Smooth muscle cell (in vitro differentiated cells): ENCODE data around the gene SLC10A7. TPM values are rescaled to one million over a fixed set of nuclear protein-coding genes. Genes with fewer than 3 reads are reported as not detected.

ENCODE experiments used
- DNase-seq: peaks from one replicate; lab custom pipeline; 2025; ENCODE audit not compliant: unreplicated experiment; lab: John Stamatoyannopoulos, UW
- H2AFZ ChIP-seq: fragments of 200-600 bp; sonication (generic); 2 replicates; pipeline ENCODE4 v1.6.0; 2016; ENCODE audit warnings: antibody characterized with exemption, low read depth, mild to moderate bottlenecking
- H3F3A ChIP-seq: fragments of 200-600 bp; sonication (generic); 2 replicates; pipeline ENCODE4 v1.6.0; 2017; ENCODE audit warnings: antibody characterized with exemption, low read depth
- H3K27ac ChIP-seq: fragments of 200-600 bp; sonication (generic); 2 replicates; pipeline ENCODE4 v1.5.1; 2016; ENCODE audit warnings: low read depth, mild to moderate bottlenecking
- H3K27me3 ChIP-seq: fragments of 200-600 bp; sonication (generic); 2 replicates; pipeline ENCODE4 v1.6.1; 2016; ENCODE audit warnings: low read depth, mild to moderate bottlenecking
- H3K36me3 ChIP-seq: fragments of 200-600 bp; sonication (generic); 2 replicates; pipeline ENCODE4 v1.5.1; 2016; ENCODE audit warnings: low read depth
- H3K4me1 ChIP-seq: fragments of 200-600 bp; sonication (generic); 2 replicates; pipeline ENCODE4 v1.5.1; 2016; ENCODE audit warnings: low read depth
- H3K4me2 ChIP-seq: fragments of 200-600 bp; sonication (generic); 2 replicates; pipeline ENCODE4 v1.6.0; 2016; ENCODE audit warnings: mild to moderate bottlenecking
- H3K4me3 ChIP-seq: fragments of 200-600 bp; sonication (generic); 2 replicates; pipeline ENCODE4 v1.5.1; 2016; ENCODE audit warnings: mild to moderate bottlenecking
- H3K79me2 ChIP-seq: fragments of 200-600 bp; sonication (generic); 2 replicates; pipeline ENCODE4 v1.6.0; 2016; ENCODE audit warnings: low read depth, mild to moderate bottlenecking
- H3K9ac ChIP-seq: fragments of 200-600 bp; sonication (generic); 2 replicates; pipeline ENCODE4 v1.6.0; 2016; ENCODE audit warnings: low read depth
- H3K9me3 ChIP-seq: fragments of 200-600 bp; sonication (generic); replicated peaks from 2 replicates; pipeline ENCODE4 v1.5.1; 2016; ENCODE audit warnings: low read depth
- H4K20me1 ChIP-seq: fragments of 200-600 bp; sonication (generic); 2 replicates; pipeline ENCODE4 v1.6.0; 2016; ENCODE audit warnings: low read depth
- CTCF ChIP-seq: fragments of 200-600 bp; sonication (generic); IDR thresholded peaks from 2 replicates; pipeline ENCODE4 v1.5.1; 2017; ENCODE audit warnings: borderline replicate concordance, mild to moderate bottlenecking, antibody characterized with exemption; ENCODE audit not compliant: insufficient read depth, poor library complexity, severe bottlenecking
- WGBS: methylation state at CpG from one replicate; pipeline ENCODE4 v1.1.7; 2016; ENCODE audit warnings: low lambda C conversion rate; 5-methylcytosine and 5-hydroxymethylcytosine counted together
- polyA plus RNA-seq: library from polyadenylated mRNA; unstranded; fragments of >200 nt; fragmentation: Nextera tagmentation; extraction: Ambion mirVana; gene quantifications from 2 replicates; pipeline ENCODE4 v1.2.1, GENCODE V29; 2016
- total RNA-seq: library from RNA; depleted of rRNA; stranded (reverse); fragments of >200 nt; gene quantifications from 2 replicates; pipeline ENCODE4 v1.2.3, GENCODE V29; 2014

Gene SLC10A7
- total and polyA plus RNA-seq, 2 experiments from 2014 or later, result 10.3 to 24.8 TPM

GRCh38 chr4:146477054-146477453 is 44.7 kb downstream of the SLC10A7 start:
- WGBS, result 61% methylated on average over 2 of the region's 2 CpGs
- no peaks in the 10 kb centered on the region for H3F3A ChIP-seq
- H3K79me2 ChIP-seq, result no peaks in the 10 kb centered on the region
- H3K27ac ChIP-seq, result no peak overlapping the region
- H3K27me3 ChIP-seq, result no peaks in the 10 kb centered on the region
- no peak overlapping the region for H2AFZ ChIP-seq
- no peak for DNase-seq
- no peak overlapping the region for H3K9ac ChIP-seq
- H3K4me1 ChIP-seq, result no peaks in the 10 kb centered on the region
- H3K36me3 ChIP-seq, result no peaks in the 10 kb centered on the region
- H3K9me3 ChIP-seq, result no peaks in the 10 kb centered on the region
- H3K4me2 ChIP-seq, result no peak overlapping the region
- H3K4me3 ChIP-seq, result no peak overlapping the region
- TF ChIP-seq CTCF, result no peak
- H4K20me1 ChIP-seq, result peaks cover 25% of the 10 kb centered on the region

DNA sequence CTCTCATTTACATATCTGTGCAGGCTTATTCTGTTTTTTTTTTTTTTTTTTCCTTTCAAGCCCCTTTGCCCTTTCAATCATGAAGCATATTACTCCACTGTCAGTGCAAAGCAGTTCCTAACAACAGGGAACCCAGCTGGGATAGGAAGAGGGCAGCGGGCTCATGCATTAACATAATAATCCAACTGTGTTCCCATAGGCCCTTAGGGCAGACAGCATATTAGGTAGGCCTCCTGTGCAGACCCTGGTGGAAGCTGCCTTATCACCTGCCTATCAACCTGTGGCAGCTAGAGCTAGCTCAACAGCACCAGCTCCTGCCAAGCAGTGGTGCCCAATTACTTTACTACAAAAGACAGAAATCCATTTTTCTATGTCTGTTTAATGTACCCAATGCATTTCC is 49.3 kb downstream of the SLC10A7 start:
- peaks cover 16% of the 10 kb centered on the region for H4K20me1 ChIP-seq
- H3K4me1 ChIP-seq, result no peaks in the 10 kb centered on the region
- H3K4me3 ChIP-seq, result no peak overlapping the region
- TF ChIP-seq CTCF, result no peak
- no peak for DNase-seq
- no peaks in the 10 kb centered on the region for H3F3A ChIP-seq
- H2AFZ ChIP-seq, result no peak overlapping the region
- no peak overlapping the region for H3K27ac ChIP-seq
- no peaks in the 10 kb centered on the region for H3K9me3 ChIP-seq
- no peaks in the 10 kb centered on the region for H3K36me3 ChIP-seq
- H3K79me2 ChIP-seq, result no peaks in the 10 kb centered on the region
- no peak overlapping the region for H3K9ac ChIP-seq
- no peak overlapping the region for H3K4me2 ChIP-seq
- 55% methylated on average over 1 of the region's 1 CpG for WGBS
- no peaks in the 10 kb centered on the region for H3K27me3 ChIP-seq

DNA sequence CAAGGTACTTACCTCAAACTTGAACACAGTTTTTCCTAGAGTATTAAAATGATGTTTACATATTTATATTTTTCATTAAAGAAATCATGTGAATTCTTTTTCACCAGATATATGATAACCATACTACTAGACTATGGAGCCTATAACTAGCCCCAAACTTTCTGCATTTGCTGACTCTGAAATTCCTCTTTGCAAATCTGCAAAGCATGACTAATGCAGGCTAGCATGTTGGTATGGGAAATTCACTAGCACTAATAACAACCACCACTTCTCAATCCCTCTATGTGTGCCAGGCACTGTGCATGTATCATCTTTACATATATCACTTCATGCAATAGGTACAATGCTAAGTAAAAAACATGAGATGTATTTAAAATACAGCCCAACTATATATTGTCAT is 51.1 kb downstream of the SLC10A7 start:
- no peaks in the 10 kb centered on the region for H3K27me3 ChIP-seq
- H4K20me1 ChIP-seq, result peaks cover 16% of the 10 kb centered on the region
- H3K9me3 ChIP-seq, result no peaks in the 10 kb centered on the region
- H3K4me1 ChIP-seq, result no peaks in the 10 kb centered on the region
- H2AFZ ChIP-seq, result no peak overlapping the region
- no peak overlapping the region for H3K9ac ChIP-seq
- no peak overlapping the region for H3K4me2 ChIP-seq
- H3F3A ChIP-seq, result no peaks in the 10 kb centered on the region
- H3K36me3 ChIP-seq, result no peaks in the 10 kb centered on the region
- no peak for DNase-seq
- no peaks in the 10 kb centered on the region for H3K79me2 ChIP-seq
- H3K4me3 ChIP-seq, result no peak overlapping the region
- no peak overlapping the region for H3K27ac ChIP-seq
- TF ChIP-seq CTCF, result no peak

GRCh38 chr4:146469022-146469421 is 52.7 kb downstream of the SLC10A7 start:
- Histone ChIP-seq H3K27ac (no peak overlapping the region), H2AFZ (no peak overlapping the region), H3K27me3 (no peaks in the 10 kb centered on the region), H4K20me1 (peaks cover 3% of the 10 kb centered on the region), H3K4me2 (no peak overlapping the region), H3K36me3 (no peaks in the 10 kb centered on the region), H3K4me1 (no peaks in the 10 kb centered on the region), H3K9me3 (no peaks in the 10 kb centered on the region), H3K79me2 (no peaks in the 10 kb centered on the region), H3K4me3 (no peak overlapping the region), H3F3A (no peaks in the 10 kb centered on the region), H3K9ac (no peak overlapping the region)
- TF ChIP-seq CTCF, result no peak
- no peak for DNase-seq
- WGBS, result 84% methylated on average over 1 of the region's 1 CpG
